GM19035 (cell line): ENCODE results near the gene CATSPER1.
"Not testable (repeated sequence)": the region's sequence is repeated elsewhere in the genome, so short reads cannot be mapped to it uniquely, and the experiment has no call there.

Experiments used
- ATAC-seq: cut with Tn5 transposase; IDR thresholded peaks from one replicate; pipeline ENCODE4 v1.9.1; 2021; ENCODE audit not compliant: unreplicated experiment

CATSPER1 gene

DNA sequence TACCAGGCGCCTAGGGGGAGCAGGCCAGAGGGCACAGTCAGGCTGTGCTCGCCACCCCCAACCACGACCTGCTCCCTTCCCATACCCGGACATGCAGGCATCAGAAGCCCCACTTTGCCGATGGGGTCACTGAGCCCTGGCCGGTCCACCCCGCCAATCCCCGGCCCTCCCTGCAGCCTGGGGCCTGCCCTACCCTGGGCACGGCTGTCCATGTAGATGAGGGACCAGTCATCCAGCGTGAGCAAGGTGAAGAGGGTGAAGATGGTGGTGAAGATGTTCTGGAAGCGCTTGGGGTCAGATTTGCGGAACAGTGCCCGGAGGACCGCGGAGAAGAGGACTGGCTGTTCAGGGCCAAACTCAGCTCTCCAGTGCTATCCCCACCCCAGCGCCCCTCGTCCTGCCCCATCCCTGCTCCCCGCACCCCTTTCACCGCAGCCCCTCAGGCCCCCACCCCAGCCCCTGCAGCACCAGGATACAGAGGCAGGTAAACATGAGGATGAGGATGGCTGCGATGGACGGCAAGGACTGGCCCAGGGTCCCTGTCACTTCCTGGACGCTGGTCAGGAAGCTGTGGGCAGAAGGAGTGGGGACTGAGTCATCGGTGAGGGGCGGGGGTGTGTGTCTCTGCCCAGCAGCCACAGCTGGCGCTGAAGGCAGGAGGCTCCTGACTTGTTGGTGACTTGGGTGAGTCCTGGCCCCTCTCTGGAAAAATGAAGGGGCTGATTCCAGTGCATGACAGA, 5.5 kb downstream of the CATSPER1 start:
- ATAC-seq, result no peak

DNA sequence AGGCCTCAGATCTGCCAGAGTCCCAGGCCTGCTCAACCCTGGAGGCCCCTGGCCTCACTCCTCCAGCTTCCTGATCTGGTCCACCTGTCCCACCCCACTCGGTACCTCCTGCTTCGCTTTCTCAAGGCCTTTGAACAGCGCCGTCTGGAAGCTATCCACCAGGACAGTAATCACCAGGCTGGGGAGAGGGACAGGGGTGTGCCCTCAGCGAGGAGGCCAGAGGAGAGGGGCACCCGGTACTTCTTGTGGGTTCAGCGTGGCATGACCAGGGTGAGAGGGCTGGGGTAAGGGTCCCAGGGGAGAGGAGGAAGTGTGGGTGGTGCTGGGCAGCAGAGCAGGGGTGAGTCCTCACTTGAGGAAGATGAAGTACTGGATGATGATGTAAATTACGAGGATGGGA, 6.1 kb downstream of the CATSPER1 start:
- ATAC-seq, result no peak

DNA sequence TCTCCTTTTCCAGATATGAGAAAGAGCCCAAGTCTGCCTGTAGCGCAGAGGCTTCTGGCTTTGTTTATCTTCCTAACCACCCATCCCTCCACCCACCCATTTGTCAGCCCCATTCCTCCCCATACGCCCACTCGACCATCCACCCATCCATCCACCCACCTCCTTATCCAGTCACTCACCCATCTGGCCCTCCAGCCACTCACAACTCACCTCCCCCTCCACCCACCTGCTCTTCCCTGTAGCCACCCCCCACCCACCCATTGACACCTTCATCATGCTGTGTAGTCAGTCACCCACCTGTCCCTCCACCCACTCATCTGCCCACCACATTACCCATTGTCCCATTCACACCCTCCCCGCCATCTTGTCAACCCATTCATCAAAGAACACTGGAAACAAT, 9.0 kb downstream of the CATSPER1 start:
- ATAC-seq, result no peak

DNA sequence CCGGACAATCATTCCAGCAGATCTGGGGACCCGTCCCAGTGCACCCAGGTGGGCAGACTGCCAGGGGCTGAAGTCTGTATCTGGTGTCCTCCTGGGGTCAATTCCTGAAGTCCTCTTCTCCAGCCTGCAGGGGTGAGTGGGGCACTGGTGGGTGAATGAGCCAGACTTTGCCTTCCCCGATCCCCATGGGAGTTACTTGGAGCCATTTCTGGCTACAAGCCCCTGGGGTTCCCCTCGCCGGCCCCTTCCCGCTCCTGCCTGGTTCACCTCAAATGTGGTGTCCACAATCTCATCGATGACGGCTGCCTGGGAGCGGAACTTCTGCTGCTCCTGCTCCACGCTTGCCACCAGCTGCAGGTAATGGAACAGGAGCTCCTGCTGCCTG, 9.5 kb downstream of the CATSPER1 start:
- ATAC-seq, result no peak

DNA sequence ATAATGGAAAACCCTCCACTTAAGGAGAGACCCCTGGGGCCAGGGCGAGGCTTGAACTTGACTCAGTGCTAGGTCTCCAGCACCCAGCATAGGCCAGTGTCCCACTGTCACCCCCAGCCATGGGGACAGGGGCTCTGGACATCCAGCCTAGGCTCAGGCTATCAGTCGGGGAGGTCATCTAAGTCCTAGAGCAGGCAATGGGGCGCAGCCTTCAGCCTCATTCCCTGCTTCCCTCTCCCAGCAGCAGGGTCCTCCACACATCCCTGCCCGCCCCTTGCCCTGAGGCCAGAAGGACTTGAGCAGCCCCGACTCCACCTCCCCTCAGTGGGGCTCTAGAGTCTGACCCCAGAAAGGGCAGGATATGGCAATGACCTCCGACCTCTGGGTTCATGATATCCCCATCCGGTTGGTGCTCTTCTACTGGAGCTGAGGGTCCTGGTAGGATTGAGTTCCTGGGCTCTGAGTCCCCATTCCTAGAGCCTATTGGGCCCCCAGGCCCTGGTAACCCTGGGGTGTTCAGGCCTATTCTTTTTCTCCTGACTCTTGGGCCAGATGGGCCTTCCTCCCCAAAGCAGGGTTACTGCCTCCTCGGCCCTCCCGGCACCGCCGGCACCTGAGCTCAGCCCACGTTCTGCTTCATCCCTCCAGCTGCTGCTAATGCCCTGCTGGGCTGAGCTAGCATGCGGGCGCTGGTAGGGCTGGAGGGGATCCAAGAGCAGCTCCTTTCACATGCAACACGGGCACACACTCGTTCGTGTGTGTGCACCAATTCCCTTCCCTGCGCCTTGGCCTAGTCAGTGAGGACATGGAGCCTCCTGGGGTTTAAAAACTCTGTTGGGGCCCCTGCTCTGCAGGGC, 10.1 kb downstream of the CATSPER1 start:
- no peak for ATAC-seq

DNA sequence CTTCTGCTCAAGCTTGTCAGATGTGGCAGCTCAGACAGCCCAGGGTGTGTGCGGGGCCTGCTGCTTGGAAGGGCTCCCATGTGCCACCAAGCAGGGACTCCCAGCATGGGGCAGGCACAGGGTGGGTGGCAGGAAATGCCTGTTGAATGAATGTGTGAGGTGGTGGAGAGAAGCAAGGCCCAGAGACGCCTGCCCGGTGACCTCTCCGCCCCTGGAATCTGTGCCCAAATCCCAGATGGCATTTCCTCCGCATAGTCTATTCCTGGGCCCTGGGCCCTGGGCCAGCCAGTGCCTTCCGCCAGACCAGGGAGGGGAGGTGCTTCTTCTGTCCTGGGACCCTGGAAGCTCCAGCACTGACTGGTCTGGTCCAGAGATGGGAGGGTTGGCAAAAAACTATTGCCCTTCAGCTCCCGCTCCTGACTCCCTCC, 10.8 kb downstream of the CATSPER1 start:
- no peak for ATAC-seq

DNA sequence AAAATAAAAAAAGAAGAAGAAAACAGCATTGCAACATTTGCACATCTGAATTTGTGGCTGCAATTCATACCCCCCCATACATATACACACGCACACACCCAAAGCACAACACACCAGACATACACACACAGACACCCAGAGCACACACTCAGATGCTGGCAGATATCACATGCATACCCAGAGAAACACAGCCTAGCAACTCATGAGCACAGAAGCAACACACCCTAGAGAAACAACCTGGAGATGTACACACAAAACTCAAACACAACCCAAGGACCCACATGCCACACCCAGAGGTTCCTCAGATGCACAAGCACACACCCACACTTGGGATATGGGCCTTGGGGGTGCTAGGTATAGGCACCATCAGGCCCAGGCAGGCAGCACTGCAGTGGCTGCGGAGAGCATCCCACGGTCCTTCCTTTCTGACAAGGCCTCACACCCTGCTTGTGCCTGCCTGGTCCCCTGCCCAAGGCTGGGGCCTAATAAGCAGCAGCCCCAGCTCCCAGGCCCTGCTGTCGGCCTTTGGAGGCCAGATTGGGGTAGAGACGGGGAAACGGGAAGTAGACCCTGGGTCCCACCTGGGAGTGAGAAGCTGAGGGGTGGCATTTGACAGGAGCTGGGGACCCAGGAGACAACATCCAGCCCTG, 11.3 kb downstream of the CATSPER1 start:
- ATAC-seq, result no peak

DNA sequence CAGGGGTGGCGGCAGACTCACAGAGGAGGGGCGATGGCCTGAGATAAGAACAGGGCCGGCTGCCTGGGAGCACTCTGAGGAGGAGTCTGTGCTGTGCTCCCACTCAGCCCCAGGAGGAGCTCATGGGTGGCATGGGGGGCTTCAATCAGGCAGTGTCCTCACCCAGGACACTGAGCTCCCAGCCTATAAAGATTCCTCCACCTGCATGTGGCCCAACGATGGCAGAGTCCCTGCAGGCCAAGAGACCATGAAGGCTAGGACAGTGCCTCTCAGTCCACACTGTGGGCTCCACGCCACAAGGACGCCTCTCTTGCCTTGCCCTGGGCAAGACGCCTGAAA, 12.5 kb downstream of the CATSPER1 start:
- ATAC-seq, result no peak

DNA sequence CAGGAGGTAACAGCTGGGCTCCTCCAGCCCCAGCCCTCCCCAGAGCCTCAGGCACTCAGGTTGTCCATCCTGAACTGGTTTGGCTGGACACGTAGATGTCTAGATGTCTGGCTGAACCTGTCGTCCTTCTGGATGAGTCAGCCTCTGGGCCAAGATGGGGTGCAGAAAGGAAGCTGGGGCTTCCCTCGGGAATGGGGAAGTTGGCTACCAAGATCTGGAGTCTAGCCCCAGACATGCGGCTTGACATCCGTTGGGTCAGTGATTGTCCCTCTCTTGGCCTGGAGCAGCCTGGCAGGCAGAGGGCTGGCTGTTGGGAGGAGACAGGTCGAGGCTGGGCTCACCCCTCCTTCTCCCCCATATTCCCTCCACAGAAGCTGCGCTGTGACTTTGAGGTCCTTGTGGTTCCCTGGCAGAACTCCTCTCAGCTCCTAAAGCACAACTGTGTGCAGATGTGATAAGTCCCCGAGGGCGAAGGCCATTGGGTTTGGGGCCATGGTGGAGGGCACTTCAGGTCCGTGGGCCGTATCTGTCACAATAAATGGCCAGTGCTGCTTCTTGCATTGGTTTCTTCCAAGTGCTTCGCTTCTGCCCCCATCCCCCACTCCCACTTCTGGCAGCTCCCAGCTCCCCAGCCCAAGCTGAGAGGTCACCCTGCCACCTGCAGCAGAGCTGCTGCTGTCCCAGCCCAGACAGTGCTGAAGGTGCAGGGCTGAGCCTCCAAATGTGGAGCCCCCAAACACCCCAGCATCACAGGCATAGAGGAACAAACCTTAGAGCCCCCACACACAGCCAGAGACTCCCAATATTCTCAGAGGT, 13.1 kb downstream of the CATSPER1 start:
- no peak for ATAC-seq

DNA sequence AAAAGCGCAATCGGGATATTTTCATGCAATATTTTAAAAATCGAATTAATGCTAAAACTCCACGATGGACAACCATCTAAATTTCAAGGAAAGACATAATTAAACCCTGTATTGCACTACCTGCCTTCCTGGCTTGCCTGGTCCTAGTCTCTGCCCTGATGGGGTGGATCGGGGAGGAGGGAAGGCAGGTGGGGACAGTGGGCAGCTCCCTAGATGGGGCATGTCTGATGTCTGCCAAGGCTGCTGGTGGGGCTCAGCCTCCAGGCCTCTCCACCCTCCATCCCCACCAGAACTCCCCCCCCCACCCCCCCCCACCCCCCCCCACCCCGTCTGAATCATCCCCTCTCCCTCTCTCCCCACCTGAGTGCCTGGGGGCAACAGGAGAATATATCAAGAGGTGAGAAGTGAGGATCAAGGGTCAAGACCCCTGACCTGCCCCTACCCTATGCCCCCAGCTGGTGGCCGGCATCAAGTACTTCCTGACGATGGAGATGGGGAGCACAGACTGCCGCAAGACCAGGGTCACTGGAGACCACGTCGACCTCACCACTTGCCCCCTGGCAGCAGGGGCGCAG, 13.8 kb downstream of the CATSPER1 start:
- no peak for ATAC-seq

DNA sequence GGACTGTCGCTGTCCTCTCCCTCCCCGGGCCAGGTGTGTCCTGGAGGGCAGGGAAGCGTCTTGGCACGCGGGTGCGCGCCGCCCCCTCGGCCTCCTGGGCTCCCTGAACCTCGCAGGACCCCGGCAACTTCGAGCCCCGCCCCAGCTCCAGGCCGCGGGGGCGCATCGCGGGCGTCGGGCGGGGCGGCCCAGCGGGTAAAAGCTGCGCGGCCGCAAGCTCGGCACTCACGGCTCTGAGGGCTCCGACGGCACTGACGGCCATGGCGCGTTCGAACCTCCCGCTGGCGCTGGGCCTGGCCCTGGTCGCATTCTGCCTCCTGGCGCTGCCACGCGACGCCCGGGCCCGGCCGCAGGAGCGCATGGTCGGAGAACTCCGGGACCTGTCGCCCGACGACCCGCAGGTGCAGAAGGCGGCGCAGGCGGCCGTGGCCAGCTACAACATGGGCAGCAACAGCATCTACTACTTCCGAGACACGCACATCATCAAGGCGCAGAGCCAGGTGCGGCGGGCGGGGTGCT, 14.4 kb downstream of the CATSPER1 start, which contains the start of gene CST6:
TSS of gene CST6 (plus strand) at position 224 of the 519 bp plus-strand sequence. CDS start at position 261, 37 bp downstream.
- ATAC-seq, result no peak

DNA sequence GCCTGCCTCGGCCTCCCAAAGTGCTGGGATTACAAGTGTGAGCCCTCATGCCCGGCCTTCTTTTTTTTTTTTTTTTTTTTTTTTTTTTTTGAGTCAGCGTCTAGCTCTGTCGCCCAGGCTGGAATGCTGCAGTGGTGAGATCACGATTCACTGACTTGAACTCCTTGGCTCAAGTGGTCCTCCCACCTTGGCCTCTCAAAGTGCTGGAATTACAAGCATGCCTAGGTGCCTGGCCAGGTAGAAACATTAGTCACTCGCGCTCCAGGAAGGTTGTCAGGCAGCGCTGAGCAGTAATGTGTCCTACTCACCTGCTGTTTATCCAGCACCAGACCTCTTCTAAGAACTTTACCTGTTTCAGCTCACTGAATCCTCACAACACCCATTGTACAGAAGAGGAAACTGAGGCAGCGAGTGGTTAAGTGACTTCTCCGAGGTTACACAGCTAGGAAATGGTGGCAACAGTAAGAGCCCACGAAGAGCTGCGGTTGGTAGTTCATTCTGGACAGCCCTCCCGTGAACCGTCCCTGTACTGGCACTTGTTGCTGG, 15.0 kb downstream of the CATSPER1 start:
- no peak for ATAC-seq

DNA sequence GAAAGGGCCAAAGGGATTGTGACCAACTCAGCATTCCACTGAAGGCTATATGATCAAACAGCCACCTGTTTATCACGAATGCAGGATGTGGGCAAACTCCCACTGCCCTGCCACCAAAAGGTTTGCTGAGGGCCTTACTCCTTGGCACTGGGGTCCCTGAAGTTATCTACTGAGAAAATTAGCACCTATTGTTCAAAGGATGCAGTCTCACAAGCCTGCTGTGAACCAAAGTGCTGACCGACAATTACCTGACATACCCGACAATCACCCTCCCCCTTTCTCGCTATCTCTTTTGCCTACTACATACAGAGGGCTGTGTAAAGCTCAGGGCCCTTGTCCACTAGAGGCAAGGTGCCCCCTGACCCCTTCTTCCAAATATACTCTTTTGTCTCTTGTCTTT, 16.2 kb downstream of the CATSPER1 start:
- ATAC-seq, result not testable (repeated sequence)

DNA sequence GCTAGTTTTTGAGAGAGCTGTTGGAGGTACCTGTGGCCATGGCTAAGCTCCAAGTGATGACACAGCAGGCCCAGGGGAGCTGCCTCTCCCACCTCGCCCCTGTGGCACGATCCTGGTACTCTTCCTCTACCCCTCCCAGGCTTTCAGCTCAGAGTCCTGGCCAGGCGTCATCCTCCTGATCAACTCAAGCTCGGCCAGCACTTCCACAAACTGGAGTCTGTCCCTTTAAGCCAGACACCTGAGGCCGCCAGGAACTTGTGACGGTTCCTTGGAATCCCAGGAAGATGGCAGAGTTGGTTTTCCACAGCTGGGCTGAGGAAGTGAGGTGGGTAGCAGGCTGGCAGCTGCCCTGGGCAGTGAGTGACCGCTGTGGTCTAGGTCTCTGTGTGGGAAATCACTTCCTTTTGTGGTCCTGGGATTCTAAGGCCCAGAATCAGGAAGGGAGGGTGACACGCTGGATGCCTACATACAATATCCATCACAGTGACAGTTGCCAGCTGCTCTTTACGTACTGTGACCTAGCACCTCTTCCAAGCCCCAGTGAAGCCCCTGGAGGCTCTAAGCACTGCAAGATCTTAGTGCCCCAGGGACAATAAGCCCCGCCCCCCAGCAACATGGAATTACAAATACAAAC, 17.7 kb downstream of the CATSPER1 start:
- ATAC-seq, result no peak

DNA sequence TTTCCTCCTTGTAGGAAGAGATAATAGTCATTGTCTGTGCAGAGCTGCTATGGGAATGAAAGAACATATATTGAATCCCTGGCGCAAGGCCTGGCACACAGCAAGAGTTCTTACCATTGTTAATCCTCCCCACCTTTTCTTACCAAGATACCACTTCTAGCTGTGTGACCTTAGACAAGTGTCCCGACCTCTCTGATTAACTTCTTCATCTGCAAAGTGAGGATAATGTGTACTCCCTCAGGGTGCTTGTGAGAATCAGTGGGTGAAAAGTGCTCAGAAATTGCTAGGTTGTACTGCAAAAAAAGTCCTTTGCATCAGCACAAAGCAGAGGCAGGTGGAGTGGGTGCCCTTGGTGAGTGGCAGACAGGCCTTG, 18.2 kb downstream of the CATSPER1 start:
- ATAC-seq, result no peak

DNA sequence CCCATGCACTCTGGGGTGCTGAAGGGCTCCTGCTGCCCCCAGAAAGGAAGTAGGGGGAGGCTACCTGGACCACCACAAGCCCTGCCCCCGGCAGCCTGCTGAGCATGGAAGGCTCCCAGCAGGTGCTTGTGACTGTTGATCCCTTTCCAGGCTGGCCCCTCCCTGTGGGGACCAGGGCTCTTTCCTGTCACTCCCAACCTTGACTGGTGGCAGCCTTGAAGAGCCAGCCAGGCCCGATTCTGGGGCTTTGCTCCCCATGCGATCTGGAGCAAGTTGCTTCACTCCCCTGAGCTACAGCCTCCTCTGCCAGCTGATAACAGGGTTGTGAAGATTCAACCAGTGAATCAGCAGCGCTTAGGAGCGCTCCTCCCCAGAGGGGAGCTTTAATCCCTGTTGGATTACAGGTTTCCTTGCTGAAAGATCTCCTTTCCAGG, 19.1 kb downstream of the CATSPER1 start:
- ATAC-seq, result no peak

DNA sequence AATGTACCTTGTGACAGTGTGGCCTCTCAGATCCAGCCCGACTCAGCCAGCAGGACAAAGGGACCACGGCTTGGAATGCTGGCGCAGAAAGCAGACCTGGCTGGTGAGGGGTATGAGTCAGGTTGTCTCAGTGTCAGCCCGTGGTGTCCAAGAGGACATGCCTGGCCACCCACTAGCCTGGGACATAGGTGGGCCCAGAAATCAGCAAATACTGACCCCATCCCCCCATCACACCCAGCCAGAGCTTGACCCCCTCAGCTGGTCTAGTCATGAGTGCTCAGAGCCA, 19.4 kb downstream of the CATSPER1 start:
- no peak for ATAC-seq

DNA sequence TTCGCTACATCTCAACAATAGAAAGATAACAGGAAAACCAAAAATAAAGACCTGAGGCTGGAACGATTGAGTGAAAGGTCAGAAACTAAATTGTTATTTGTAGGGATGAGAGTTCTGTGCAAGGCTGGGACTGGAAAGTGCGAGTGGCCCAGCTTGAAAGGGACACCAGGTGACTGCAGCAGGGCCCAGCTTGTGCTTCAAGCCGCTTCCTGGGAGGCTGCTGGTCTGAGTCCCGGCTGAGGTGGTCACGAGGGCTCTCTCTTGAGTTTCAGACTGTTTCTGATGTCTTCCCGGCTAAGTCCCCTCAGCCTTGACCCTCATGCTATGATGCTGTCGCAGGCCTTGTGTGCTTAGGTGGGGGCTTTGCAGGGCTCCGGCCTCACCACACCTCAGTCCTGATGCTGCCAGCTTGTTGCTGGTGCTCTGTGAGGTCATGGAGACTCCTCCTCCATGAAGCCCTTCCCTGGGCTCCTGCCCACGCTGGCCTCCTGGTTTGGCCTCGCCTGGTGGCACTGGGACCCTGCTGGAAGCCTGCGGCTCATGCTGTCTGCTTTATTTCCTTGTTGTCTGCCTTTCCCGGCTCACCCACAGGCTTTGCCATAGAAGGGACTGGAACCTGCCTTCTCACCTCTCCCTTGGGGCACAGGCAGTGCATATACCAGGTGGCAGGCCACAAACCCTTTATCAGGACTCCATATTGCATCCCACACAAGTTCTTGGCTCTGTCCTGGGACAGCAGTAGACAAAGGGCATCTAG, 20.0 kb downstream of the CATSPER1 start:
- no peak for ATAC-seq

DNA sequence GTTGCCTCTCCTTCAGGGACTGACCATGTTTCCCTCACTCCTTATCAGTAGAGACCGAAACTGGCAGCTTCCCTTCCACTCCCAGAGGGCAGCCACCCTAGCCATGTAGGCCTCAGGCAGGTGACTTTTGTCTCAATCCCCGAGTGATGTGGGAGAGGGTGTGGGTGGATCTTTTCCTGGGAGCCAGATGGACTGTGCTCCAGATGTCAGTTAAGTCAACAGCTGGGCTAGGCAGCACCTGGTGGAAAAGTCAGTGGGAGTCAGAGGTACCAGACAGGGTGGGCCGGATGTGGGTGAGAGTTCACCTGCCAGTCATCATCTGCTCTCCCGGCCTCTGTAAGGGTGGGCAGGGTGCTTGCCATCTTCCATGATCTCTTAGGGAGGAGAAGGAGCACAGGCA, 22.1 kb downstream of the CATSPER1 start:
- no peak for ATAC-seq
